Gastrocnemius medialis (tissue), 4 donors: ENCODE data around the gene EEF1A1. TPM values are rescaled to one million over a fixed set of nuclear protein-coding genes. Genes with fewer than 3 reads are reported as not detected.
"Not testable (repeated sequence)": the region's sequence is repeated elsewhere in the genome, so short reads cannot be mapped to it uniquely, and the experiment has no call there.

Experiments used
- ATAC-seq, 2 donors: fragments of 150-250 bp; one replicate each; pipeline ENCODE4 v1.9.1; 2016
- DNase-seq, 2 donors: peaks; one replicate each; pipeline ENCODE4 v3.0.0-alpha.2; 2019
- H3K27ac ChIP-seq, 4 donors: fragments of 200-600 bp; sonication (generic); 1 replicate in 1 of 4; 2 replicates in 3 of 4; pipeline ENCODE4 v1.5.1; 2016 to 2018; ENCODE audit warnings: mild to moderate bottlenecking in 2 of 4, moderate library complexity in 1 of 4
- H3K27me3 ChIP-seq, 3 donors: fragments of 200-600 bp; sonication (generic) in 2 of 3; 1 replicate in 1 of 3; 2 replicates in 2 of 3; pipeline versions ENCODE4 v1.5.1 to v1.6.0; 2016 to 2019; ENCODE audit warnings: mild to moderate bottlenecking in 1 of 3, moderate library complexity in 1 of 3
- H3K36me3 ChIP-seq, 2 donors: fragments of 200-600 bp; sonication (generic) in 1 of 2; one replicate each; pipeline ENCODE4 v1.5.1; 2017 to 2018
- H3K4me1 ChIP-seq, 2 donors: fragments of 200-600 bp; sonication (generic) in 1 of 2; one replicate each; pipeline ENCODE4 v1.5.1; 2016 to 2017; ENCODE audit warnings: mild to moderate bottlenecking in 2 of 2
- H3K4me3 ChIP-seq, 4 donors: fragments of 200-600 bp; sonication (generic) in 3 of 4; 1 replicate in 1 of 4; 2 replicates in 3 of 4; pipeline ENCODE4 v1.5.1; 2016 to 2019; ENCODE audit warnings: mild to moderate bottlenecking in 2 of 4
- H3K9me3 ChIP-seq, 3 donors: fragments of 200-600 bp; sonication (generic) in 2 of 3; 1 replicate in 1 of 3; 2 replicates in 2 of 3; pipeline ENCODE4 v1.5.1; 2016 to 2019
- POLR2A ChIP-seq, 2 donors: fragments of 450-650 bp; IDR thresholded peaks; one replicate each; pipeline ENCODE4 v1.6.1; 2017; ENCODE audit warnings: antibody characterized with exemption in 2 of 2, mild to moderate bottlenecking in 2 of 2, moderate library complexity in 2 of 2
- in situ Hi-C, 4 donors: fragments of 200-750 bp; cut with MboI; loops; one replicate each; pipeline versions ENCODE4 v1.15.0 to v1.8.0; 2017; ENCODE audit warnings: low sequenced_read_pairs in 4 of 4
- intact Hi-C: fragments of 100-400 bp; cut with DNase I; formaldehyde crosslinking; loops from one replicate; pipeline ENCODE4 v1.15.1; 2023; ENCODE audit warnings: low total_unique reads
- total RNA-seq, 4 donors: library from RNA; depleted of rRNA; stranded (reverse); fragments of >200 nt; gene quantifications; one replicate each; pipeline versions ENCODE4 v1.1.0 to v1.2.3, GENCODE V29; 2016
- TF ChIP-seq, protein P1 (sequence below), 5 experiments: fragments of 450-650 bp in 3 of 5; fragments of 200-600 bp in 2 of 5; sonication (generic) in 2 of 5; IDR thresholded peaks in 4 of 5; conservative IDR thresholded peaks in 1 of 5; 1 replicate in 4 of 5; 2 replicates in 1 of 5; pipeline ENCODE4 v1.5.1; 2016 to 2019; ENCODE audit warnings: antibody characterized with exemption in 5 of 5, mild to moderate bottlenecking in 3 of 5, moderate library complexity in 3 of 5

Gene EEF1A1
- total RNA-seq, 4 donors from 2014 or later = 846 to 1,271 (median 1,198) TPM

DNA sequence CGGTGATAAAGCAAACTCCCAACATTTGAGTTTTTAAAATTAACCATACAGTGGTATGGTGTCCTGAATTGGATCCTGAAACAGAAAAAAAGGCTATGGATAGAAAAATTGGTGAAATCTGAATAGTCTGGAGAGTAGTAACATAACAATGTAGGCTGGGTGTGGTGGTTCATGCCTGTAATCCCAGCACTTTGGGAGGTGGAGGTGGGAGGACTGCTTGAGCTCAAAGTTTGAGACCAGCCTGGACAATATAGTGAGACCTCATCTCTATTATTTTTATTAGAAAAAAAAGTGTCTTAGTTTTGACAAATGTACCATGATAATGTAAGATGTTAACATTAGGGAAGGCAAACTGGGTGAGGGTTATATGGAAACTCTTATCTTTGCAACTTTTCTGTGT lies 11.0 kb downstream of the EEF1A1 start:
- no peaks in the 10 kb centered on the region for H3K4me1 ChIP-seq
- no peaks in the 10 kb centered on the region for H3K9me3 ChIP-seq
- H3K36me3 ChIP-seq = no peaks in the 10 kb centered on the region
- no peaks in the 10 kb centered on the region for H3K27me3 ChIP-seq
- H3K4me3 ChIP-seq = no peak overlapping the region
- no peak for DNase-seq
- ATAC-seq = no peak
- no peak for TF ChIP-seq POLR2A (IDR thresholded peaks at IDR 0.05)
- TF ChIP-seq, protein P1, sequence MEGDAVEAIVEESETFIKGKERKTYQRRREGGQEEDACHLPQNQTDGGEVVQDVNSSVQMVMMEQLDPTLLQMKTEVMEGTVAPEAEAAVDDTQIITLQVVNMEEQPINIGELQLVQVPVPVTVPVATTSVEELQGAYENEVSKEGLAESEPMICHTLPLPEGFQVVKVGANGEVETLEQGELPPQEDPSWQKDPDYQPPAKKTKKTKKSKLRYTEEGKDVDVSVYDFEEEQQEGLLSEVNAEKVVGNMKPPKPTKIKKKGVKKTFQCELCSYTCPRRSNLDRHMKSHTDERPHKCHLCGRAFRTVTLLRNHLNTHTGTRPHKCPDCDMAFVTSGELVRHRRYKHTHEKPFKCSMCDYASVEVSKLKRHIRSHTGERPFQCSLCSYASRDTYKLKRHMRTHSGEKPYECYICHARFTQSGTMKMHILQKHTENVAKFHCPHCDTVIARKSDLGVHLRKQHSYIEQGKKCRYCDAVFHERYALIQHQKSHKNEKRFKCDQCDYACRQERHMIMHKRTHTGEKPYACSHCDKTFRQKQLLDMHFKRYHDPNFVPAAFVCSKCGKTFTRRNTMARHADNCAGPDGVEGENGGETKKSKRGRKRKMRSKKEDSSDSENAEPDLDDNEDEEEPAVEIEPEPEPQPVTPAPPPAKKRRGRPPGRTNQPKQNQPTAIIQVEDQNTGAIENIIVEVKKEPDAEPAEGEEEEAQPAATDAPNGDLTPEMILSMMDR (IDR thresholded peaks at IDR 0.05 in 4 of 5, conservative IDR thresholded peaks at IDR 0.05 in 1 of 5) = no peak
- in situ Hi-C loops (loop anchor here in 3 of 4 donors (5.0 to 10.0 kb wide), 3 partner anchors 95 to 105 kb away; no protein-coding TSS in a partner anchor), intact Hi-C loops (loop anchor here (10.0 kb wide), 2 partner anchors 225 to 1695 kb away; partner anchors contain the start of gene COL12A1)
- H3K27ac ChIP-seq = no peak overlapping the region

DNA sequence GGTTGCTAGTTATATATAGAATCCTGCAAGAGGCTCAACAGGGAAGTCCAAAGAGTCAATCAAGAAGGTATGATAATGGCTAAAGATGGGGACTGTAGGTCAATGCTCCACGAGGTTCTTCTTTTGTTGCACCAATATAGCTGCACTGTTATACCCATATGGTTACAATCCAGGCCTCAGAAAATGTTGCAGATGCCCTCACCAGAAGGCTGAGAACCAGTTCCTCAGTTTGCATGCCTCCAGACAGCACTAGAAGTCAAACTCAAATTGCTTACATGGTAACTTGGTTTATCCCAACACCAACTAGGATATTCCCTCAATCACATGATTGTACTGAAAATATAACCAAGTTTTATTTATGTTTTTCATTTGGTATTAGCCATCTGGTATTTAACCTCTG lies 12.1 kb downstream of the EEF1A1 start:
- ATAC-seq (no peak), DNase-seq (no peak)
- no peak overlapping the region for H3K4me3 ChIP-seq
- in situ Hi-C loops = no loop called here
- intact Hi-C loops = no loop called here
- no peaks in the 10 kb centered on the region for H3K4me1 ChIP-seq
- no peaks in the 10 kb centered on the region for H3K36me3 ChIP-seq
- H3K9me3 ChIP-seq = no peaks in the 10 kb centered on the region
- H3K27me3 ChIP-seq = no peaks in the 10 kb centered on the region
- no peak for TF ChIP-seq POLR2A (IDR thresholded peaks at IDR 0.05)
- TF ChIP-seq, protein P1 (IDR thresholded peaks at IDR 0.05 in 4 of 5, conservative IDR thresholded peaks at IDR 0.05 in 1 of 5) = no peak
- no peak overlapping the region for H3K27ac ChIP-seq

DNA sequence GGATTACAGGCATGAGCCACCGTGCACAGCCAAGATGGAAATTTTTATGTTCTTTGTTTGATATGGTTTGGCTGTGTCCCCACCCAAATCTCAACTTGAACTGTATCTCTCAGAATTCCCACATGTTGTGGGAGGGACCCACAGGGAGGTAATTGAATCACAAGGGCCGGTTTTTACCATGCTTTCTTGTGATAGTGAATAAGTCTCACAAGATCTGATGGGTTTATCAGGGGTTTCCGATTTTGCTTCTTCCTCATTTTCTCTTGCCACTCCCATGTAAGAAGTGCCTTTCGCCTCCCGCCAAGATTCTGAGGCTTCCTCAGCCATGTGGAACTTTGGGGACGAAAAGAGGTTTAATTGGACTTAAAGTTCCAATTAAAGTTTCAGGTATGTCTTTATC lies 14.6 kb downstream of the EEF1A1 start:
- no peaks in the 10 kb centered on the region for H3K4me1 ChIP-seq
- DNase-seq = no peak
- H3K9me3 ChIP-seq = no peaks in the 10 kb centered on the region
- TF ChIP-seq, protein P1 (IDR thresholded peaks at IDR 0.05 in 4 of 5, conservative IDR thresholded peaks at IDR 0.05 in 1 of 5) = no peak
- no peak for TF ChIP-seq POLR2A (IDR thresholded peaks at IDR 0.05)
- H3K27ac ChIP-seq = no peak overlapping the region
- no peak overlapping the region for H3K4me3 ChIP-seq
- H3K36me3 ChIP-seq = peaks cover 0 to 23% of the 10 kb centered on the region in 2 donors
- no peaks in the 10 kb centered on the region for H3K27me3 ChIP-seq
- in situ Hi-C loops = no loop called here
- no peak for ATAC-seq
- intact Hi-C loops = no loop called here

DNA sequence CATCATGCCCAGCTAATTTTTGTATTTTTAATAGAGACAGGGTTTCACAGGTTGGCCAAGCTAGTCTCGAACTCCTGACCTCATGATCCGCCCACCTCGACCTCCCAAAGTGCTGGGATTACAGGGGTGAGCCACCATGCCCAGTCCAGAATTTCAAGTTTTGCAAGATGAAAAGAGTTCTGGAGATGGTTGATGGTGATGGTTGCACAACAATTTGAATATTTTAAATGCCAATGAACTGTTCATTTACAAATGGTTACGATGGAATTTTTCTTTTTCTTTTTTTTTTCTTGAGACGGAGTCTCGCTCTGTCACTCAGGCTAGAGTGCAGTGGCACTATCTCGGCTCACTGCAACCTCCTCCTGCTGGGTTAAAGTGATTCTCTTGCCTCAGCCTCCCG lies 15.1 kb downstream of the EEF1A1 start:
- H3K27ac ChIP-seq, H3K27me3 ChIP-seq, in situ Hi-C loops, H3K9me3 ChIP-seq, ATAC-seq, H3K4me3 ChIP-seq, intact Hi-C loops, H3K4me1 ChIP-seq, DNase-seq: not testable (repeated sequence)
- peaks cover 0 to 28% of the 10 kb centered on the region in 2 donors for H3K36me3 ChIP-seq

DNA sequence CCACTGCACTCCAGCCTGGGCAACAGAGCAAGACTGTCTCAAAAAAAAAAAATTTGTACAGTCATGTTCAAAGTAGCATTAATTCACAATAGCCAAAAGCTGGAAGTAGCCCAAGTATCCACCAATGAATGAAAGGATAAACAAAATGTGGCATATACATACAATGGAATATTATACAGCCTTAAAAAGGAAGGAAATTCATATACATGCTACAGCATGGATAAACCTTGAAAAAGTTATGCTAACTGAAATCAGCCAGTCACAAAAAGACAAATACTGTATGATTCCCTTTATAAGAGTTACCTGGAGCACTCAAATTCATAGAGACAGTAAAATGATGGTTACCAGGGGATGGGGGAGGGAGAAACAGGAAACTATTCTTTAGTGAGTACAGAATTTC lies 15.7 kb downstream of the EEF1A1 start:
- ATAC-seq = no peak
- TF ChIP-seq POLR2A (IDR thresholded peaks at IDR 0.05) = no peak
- TF ChIP-seq, protein P1 (IDR thresholded peaks at IDR 0.05 in 4 of 5, conservative IDR thresholded peaks at IDR 0.05 in 1 of 5) = no peak
- in situ Hi-C loops = no loop called here

More for the DNA sequence above, 15.7 kb downstream of the EEF1A1 start:
- no peak for DNase-seq
- Histone ChIP-seq H3K4me3 (no peak overlapping the region), H3K9me3 (no peaks in the 10 kb centered on the region), H3K27me3 (no peaks in the 10 kb centered on the region), H3K4me1 (no peaks in the 10 kb centered on the region), H3K36me3 (peaks cover 0 to 34% of the 10 kb centered on the region in 2 donors), H3K27ac (no peak overlapping the region)
- intact Hi-C loops = no loop called here
